HEK293 (cell line): ENCODE data around the gene AKNA.
A peak's percentile ranks its signal among the peaks of the same experiment; 100 is the strongest.

Experiments used
- GLIS1 ChIP-seq: fragments of 450-650 bp; formaldehyde crosslinking; IDR thresholded peaks from 2 replicates; pipeline ENCODE4 v1.5.1; 2016; ENCODE audit warnings: missing biosample characterization, missing genetic modification characterization
- HOXC10 ChIP-seq: sonication (generic); formaldehyde crosslinking; IDR thresholded peaks from 2 replicates; pipeline ENCODE4 v1.8.1; 2023; ENCODE audit warnings: mild to moderate bottlenecking, missing genetic modification reagents
- KLF10 ChIP-seq: fragments of 450-650 bp; IDR thresholded peaks from 2 replicates; pipeline ENCODE4 v1.5.1; 2018; ENCODE audit warnings: missing biosample characterization, mild to moderate bottlenecking, missing genetic modification characterization
- OSR2 ChIP-seq: fragments of 450-650 bp; formaldehyde crosslinking; IDR thresholded peaks from 2 replicates; pipeline ENCODE4 v1.5.1; 2016; ENCODE audit warnings: missing biosample characterization, missing genetic modification characterization
- OVOL3 ChIP-seq: fragments of 450-650 bp; formaldehyde crosslinking; IDR thresholded peaks from 2 replicates; pipeline ENCODE4 v1.5.1; 2016; ENCODE audit warnings: missing biosample characterization, missing genetic modification characterization
- REPIN1 ChIP-seq: fragments of 450-650 bp; formaldehyde crosslinking; IDR thresholded peaks from 2 replicates; pipeline ENCODE4 v1.5.1; 2017; ENCODE audit warnings: missing biosample characterization, missing genetic modification characterization, low read depth
- SALL2 ChIP-seq: fragments of 450-650 bp; formaldehyde crosslinking; IDR thresholded peaks from 2 replicates; pipeline ENCODE4 v1.5.0; 2017; ENCODE audit warnings: missing biosample characterization, mild to moderate bottlenecking, missing genetic modification characterization, borderline replicate concordance
- SCRT1 ChIP-seq: fragments of 450-650 bp; formaldehyde crosslinking; IDR thresholded peaks from 2 replicates; pipeline ENCODE4 v1.5.1; 2016; ENCODE audit warnings: missing biosample characterization, missing genetic modification characterization, borderline replicate concordance
- ZFP41 ChIP-seq: fragments of 450-650 bp; formaldehyde crosslinking; IDR thresholded peaks from 2 replicates; pipeline ENCODE4 v1.5.1; 2016; ENCODE audit warnings: missing biosample characterization, missing genetic modification characterization, borderline replicate concordance
- ZNF19 ChIP-seq: fragments of 450-650 bp; formaldehyde crosslinking; IDR thresholded peaks from 2 replicates; pipeline ENCODE4; 2016; ENCODE audit warnings: missing biosample characterization, missing genetic modification characterization, low read depth
- ZNF2 ChIP-seq: fragments of 450-650 bp; formaldehyde crosslinking; IDR thresholded peaks from 2 replicates; pipeline ENCODE4 v1.5.1; 2016; ENCODE audit warnings: missing biosample characterization, missing genetic modification characterization
- ZNF426 ChIP-seq: fragments of 450-650 bp; formaldehyde crosslinking; IDR thresholded peaks from 2 replicates; pipeline ENCODE4 v1.5.1; 2017; ENCODE audit warnings: missing biosample characterization, missing genetic modification characterization, mild to moderate bottlenecking, inconsistent platforms, moderate library complexity
- ZNF529 ChIP-seq: fragments of 450-650 bp; formaldehyde crosslinking; IDR thresholded peaks from 2 replicates; pipeline ENCODE4 v1.5.1; 2017; ENCODE audit warnings: missing genetic modification characterization, missing biosample characterization; ENCODE audit not compliant: insufficient replicate concordance
- ZNF530 ChIP-seq: fragments of 450-650 bp; formaldehyde crosslinking; IDR thresholded peaks from 2 replicates; pipeline ENCODE4 v1.5.1; 2016; ENCODE audit warnings: low read depth, missing biosample characterization, missing genetic modification characterization
- ZNF555 ChIP-seq: fragments of 450-650 bp; formaldehyde crosslinking; conservative IDR thresholded peaks from 2 replicates; pipeline ENCODE4 v1.5.1; 2017; ENCODE audit warnings: missing biosample characterization, mild to moderate bottlenecking, missing genetic modification characterization, inconsistent platforms
- ZNF561 ChIP-seq: fragments of 450-650 bp; IDR thresholded peaks from 2 replicates; pipeline ENCODE4 v1.5.1; 2018; ENCODE audit warnings: missing biosample characterization, missing genetic modification characterization, borderline replicate concordance
- ZNF707 ChIP-seq: fragments of 450-650 bp; formaldehyde crosslinking; IDR thresholded peaks from 2 replicates; pipeline ENCODE4 v1.5.1; 2016; ENCODE audit warnings: missing biosample characterization, missing genetic modification characterization
- ZNF747 ChIP-seq: fragments of 450-650 bp; formaldehyde crosslinking; IDR thresholded peaks from 2 replicates; pipeline ENCODE4 v1.5.1; 2016; ENCODE audit warnings: missing biosample characterization, missing genetic modification characterization
- ZNF768 ChIP-seq: fragments of 450-650 bp; formaldehyde crosslinking; IDR thresholded peaks from 2 replicates; pipeline ENCODE4 v1.5.1; 2018; ENCODE audit warnings: missing biosample characterization, mild to moderate bottlenecking, missing genetic modification characterization
- TF ChIP-seq, protein P1 (sequence below): fragments of 450-650 bp; formaldehyde crosslinking; IDR thresholded peaks from 2 replicates; pipeline ENCODE4 v1.5.1; 2016; ENCODE audit warnings: missing biosample characterization, missing genetic modification characterization
- TF ChIP-seq, protein P2 (sequence below): fragments of 450-650 bp; formaldehyde crosslinking; IDR thresholded peaks from 2 replicates; pipeline ENCODE4 v1.5.1; 2016; ENCODE audit warnings: missing biosample characterization, missing genetic modification characterization
- TF ChIP-seq, protein P3 (sequence below): fragments of 450-650 bp; formaldehyde crosslinking; conservative IDR thresholded peaks from 2 replicates; pipeline ENCODE4 v1.5.1; 2016; ENCODE audit warnings: low read depth, missing biosample characterization, missing genetic modification characterization
- TF ChIP-seq, protein P4 (sequence below): fragments of 450-650 bp; formaldehyde crosslinking; IDR thresholded peaks from 2 replicates; pipeline ENCODE4 v1.5.1; 2016; ENCODE audit warnings: missing biosample characterization, missing genetic modification characterization
- TF ChIP-seq, protein P5 (sequence below): fragments of 450-650 bp; formaldehyde crosslinking; IDR thresholded peaks from 2 replicates; pipeline ENCODE4 v1.5.0; 2017; ENCODE audit warnings: missing biosample characterization, missing genetic modification characterization, borderline replicate concordance
- TF ChIP-seq, protein P6 (sequence below): IDR thresholded peaks from 2 replicates; pipeline ENCODE4 v1.6.1; 2011; ENCODE audit warnings: mild to moderate bottlenecking, low read depth, low read length, borderline replicate concordance

Gene AKNA

DNA sequence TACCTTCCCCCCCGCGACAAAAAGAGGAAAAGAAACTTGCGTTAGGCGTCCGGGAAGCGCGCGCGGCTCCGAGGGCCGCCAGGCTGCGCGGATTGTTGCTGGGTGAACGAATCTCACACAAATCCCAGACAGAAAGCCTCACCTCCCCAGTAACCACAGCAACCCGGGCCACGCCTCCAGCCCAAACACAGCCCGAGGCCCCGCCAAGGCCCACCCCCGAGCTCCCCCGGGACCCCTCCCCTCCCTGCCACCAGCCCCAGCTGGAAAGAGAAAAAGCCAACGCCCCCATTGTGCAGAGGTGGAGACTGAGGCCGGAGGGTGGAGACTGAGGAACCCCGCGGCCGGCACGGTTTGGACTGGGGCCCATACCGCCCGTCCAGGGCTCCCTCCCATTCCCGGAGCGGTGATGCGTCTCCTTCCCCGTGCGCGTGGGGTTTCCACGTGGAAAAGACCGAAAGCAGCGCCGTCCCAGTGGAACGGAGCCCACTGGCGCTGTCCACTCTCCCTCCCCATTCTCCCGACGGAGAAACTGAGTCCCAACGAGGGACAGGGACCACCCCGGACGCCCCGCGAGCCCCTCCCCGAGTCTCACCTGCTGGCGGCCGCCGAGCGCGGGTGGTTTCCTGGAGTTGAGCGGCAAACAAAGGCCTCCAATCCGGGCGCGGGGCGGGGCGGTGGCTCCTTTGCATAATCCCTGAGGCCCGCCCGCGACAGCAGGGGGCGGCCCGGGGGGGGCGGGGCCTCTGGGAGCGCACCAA is 10.2 kb upstream of the AKNA start (continued):
- TF ChIP-seq, protein P1, sequence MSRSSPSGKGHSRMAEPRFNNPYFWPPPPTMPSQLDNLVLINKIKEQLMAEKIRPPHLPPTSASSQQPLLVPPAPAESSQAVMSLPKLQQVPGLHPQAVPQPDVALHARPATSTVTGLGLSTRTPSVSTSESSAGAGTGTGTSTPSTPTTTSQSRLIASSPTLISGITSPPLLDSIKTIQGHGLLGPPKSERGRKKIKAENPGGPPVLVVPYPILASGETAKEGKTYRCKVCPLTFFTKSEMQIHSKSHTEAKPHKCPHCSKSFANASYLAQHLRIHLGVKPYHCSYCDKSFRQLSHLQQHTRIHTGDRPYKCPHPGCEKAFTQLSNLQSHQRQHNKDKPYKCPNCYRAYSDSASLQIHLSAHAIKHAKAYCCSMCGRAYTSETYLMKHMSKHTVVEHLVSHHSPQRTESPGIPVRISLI = no peak
- TF ChIP-seq, protein P2, sequence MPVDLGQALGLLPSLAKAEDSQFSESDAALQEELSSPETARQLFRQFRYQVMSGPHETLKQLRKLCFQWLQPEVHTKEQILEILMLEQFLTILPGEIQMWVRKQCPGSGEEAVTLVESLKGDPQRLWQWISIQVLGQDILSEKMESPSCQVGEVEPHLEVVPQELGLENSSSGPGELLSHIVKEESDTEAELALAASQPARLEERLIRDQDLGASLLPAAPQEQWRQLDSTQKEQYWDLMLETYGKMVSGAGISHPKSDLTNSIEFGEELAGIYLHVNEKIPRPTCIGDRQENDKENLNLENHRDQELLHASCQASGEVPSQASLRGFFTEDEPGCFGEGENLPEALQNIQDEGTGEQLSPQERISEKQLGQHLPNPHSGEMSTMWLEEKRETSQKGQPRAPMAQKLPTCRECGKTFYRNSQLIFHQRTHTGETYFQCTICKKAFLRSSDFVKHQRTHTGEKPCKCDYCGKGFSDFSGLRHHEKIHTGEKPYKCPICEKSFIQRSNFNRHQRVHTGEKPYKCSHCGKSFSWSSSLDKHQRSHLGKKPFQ (tag by site-specific recombination) = no peak
- TF ChIP-seq, protein P3, sequence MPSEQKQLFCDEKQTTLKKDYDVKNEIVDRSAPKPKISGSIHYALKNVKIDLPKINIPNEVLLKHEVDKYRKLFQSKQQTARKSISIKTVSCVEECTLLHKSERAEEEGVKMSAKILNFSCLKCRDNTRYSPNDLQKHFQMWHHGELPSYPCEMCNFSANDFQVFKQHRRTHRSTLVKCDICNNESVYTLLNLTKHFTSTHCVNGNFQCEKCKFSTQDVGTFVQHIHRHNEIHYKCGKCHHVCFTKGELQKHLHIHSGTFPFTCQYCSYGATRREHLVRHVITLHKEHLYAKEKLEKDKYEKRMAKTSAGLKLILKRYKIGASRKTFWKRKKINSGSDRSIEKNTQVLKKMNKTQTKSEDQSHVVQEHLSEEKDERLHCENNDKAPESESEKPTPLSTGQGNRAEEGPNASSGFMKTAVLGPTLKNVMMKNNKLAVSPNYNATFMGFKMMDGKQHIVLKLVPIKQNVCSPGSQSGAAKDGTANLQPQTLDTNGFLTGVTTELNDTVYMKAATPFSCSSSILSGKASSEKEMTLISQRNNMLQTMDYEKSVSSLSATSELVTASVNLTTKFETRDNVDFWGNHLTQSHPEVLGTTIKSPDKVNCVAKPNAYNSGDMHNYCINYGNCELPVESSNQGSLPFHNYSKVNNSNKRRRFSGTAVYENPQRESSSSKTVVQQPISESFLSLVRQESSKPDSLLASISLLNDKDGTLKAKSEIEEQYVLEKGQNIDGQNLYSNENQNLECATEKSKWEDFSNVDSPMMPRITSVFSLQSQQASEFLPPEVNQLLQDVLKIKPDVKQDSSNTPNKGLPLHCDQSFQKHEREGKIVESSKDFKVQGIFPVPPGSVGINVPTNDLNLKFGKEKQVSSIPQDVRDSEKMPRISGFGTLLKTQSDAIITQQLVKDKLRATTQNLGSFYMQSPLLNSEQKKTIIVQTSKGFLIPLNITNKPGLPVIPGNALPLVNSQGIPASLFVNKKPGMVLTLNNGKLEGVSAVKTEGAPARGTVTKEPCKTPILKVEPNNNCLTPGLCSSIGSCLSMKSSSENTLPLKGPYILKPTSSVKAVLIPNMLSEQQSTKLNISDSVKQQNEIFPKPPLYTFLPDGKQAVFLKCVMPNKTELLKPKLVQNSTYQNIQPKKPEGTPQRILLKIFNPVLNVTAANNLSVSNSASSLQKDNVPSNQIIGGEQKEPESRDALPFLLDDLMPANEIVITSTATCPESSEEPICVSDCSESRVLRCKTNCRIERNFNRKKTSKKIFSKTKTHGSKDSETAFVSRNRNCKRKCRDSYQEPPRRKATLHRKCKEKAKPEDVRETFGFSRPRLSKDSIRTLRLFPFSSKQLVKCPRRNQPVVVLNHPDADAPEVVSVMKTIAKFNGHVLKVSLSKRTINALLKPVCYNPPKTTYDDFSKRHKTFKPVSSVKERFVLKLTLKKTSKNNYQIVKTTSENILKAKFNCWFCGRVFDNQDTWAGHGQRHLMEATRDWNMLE (tag by site-specific recombination) = no peak
- TF ChIP-seq GLIS1 = peak; percentile 56
- no peak for TF ChIP-seq ZNF426 (tag by site-specific recombination)
- no peak for TF ChIP-seq ZNF561 (tag by site-specific recombination)
- TF ChIP-seq, protein P4, sequence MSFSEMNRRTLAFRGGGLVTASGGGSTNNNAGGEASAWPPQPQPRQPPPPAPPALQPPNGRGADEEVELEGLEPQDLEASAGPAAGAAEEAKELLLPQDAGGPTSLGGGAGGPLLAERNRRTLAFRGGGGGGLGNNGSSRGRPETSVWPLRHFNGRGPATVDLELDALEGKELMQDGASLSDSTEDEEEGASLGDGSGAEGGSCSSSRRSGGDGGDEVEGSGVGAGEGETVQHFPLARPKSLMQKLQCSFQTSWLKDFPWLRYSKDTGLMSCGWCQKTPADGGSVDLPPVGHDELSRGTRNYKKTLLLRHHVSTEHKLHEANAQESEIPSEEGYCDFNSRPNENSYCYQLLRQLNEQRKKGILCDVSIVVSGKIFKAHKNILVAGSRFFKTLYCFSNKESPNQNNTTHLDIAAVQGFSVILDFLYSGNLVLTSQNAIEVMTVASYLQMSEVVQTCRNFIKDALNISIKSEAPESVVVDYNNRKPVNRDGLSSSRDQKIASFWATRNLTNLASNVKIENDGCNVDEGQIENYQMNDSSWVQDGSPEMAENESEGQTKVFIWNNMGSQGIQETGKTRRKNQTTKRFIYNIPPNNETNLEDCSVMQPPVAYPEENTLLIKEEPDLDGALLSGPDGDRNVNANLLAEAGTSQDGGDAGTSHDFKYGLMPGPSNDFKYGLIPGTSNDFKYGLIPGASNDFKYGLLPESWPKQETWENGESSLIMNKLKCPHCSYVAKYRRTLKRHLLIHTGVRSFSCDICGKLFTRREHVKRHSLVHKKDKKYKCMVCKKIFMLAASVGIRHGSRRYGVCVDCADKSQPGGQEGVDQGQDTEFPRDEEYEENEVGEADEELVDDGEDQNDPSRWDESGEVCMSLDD (tag by site-specific recombination) = peak; percentile 57
- no peak for TF ChIP-seq REPIN1 (tag by site-specific recombination)
- TF ChIP-seq, protein P5, sequence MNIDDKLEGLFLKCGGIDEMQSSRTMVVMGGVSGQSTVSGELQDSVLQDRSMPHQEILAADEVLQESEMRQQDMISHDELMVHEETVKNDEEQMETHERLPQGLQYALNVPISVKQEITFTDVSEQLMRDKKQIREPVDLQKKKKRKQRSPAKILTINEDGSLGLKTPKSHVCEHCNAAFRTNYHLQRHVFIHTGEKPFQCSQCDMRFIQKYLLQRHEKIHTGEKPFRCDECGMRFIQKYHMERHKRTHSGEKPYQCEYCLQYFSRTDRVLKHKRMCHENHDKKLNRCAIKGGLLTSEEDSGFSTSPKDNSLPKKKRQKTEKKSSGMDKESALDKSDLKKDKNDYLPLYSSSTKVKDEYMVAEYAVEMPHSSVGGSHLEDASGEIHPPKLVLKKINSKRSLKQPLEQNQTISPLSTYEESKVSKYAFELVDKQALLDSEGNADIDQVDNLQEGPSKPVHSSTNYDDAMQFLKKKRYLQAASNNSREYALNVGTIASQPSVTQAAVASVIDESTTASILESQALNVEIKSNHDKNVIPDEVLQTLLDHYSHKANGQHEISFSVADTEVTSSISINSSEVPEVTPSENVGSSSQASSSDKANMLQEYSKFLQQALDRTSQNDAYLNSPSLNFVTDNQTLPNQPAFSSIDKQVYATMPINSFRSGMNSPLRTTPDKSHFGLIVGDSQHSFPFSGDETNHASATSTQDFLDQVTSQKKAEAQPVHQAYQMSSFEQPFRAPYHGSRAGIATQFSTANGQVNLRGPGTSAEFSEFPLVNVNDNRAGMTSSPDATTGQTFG = no peak
- TF ChIP-seq ZNF555 (tag by site-specific recombination) = no peak
- TF ChIP-seq SCRT1 (tag by site-specific recombination) = no peak
- TF ChIP-seq ZNF2 (tag by site-specific recombination) = no peak
- TF ChIP-seq ZFP41 = no peak
- TF ChIP-seq SALL2 (tag by site-specific recombination) = no peak
- no peak for TF ChIP-seq ZNF747 (tag by site-specific recombination)
- no peak for TF ChIP-seq ZNF529
- no peak for TF ChIP-seq HOXC10 (CRISPR knock-in tag)
- no peak for TF ChIP-seq ZNF530 (tag by site-specific recombination)
- TF ChIP-seq ZNF19 = no peak
- TF ChIP-seq, protein P6, sequence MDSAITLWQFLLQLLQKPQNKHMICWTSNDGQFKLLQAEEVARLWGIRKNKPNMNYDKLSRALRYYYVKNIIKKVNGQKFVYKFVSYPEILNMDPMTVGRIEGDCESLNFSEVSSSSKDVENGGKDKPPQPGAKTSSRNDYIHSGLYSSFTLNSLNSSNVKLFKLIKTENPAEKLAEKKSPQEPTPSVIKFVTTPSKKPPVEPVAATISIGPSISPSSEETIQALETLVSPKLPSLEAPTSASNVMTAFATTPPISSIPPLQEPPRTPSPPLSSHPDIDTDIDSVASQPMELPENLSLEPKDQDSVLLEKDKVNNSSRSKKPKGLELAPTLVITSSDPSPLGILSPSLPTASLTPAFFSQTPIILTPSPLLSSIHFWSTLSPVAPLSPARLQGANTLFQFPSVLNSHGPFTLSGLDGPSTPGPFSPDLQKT = no peak
- no peak for TF ChIP-seq OVOL3 (tag by site-specific recombination)
- no peak for TF ChIP-seq OSR2
- TF ChIP-seq KLF10 (tag by site-specific recombination) = 0 out of 2 replicates have a peak, but pooled peaks have one; percentile 24
- TF ChIP-seq ZNF707 = no peak
- TF ChIP-seq ZNF768 (tag by site-specific recombination) = no peak; the same call in 1 of the 2 replicates
